Neutrophil (primary cell): Measurements from ENCODE around the gene VWCE.

Experiments
- H3K27ac ChIP-seq: fragments of 200-600 bp; sonication (generic); 2 replicates; pipeline ENCODE4 v1.5.1; 2016; ENCODE audit warnings: mild to moderate bottlenecking, moderate library complexity
- H3K27me3 ChIP-seq: fragments of 200-600 bp; sonication (generic); 2 replicates; pipeline ENCODE4 v1.6.0; 2016; ENCODE audit warnings: mild to moderate bottlenecking
- H3K36me3 ChIP-seq: fragments of 200-600 bp; sonication (generic); 2 replicates; pipeline ENCODE4 v1.5.1; 2017
- H3K4me1 ChIP-seq, 2 experiments: fragments of 200-600 bp in 1 of 2; sonication (generic) in 1 of 2; 1 replicate in 1 of 2; 2 replicates in 1 of 2; pipeline versions ENCODE4 v1.5.1 to v1.6.1; 2013 to 2016; ENCODE audit warnings: low read depth in 1 of 2, low read length in 1 of 2, mild to moderate bottlenecking in 1 of 2, moderate library complexity in 1 of 2; ENCODE audit not compliant: control insufficient read depth in 1 of 2, insufficient read depth in 1 of 2
- H3K4me3 ChIP-seq, 2 experiments: fragments of 200-600 bp in 1 of 2; sonication (generic) in 1 of 2; 1 replicate in 1 of 2; 2 replicates in 1 of 2; pipeline ENCODE4 v1.5.1; 2013 to 2016; ENCODE audit warnings: low read depth in 1 of 2, low read length in 1 of 2, mild to moderate bottlenecking in 1 of 2, moderate library complexity in 1 of 2
- H3K9me3 ChIP-seq: fragments of 200-600 bp; sonication (generic); 2 replicates; pipeline ENCODE4 v1.5.1; 2016
- TF ChIP-seq, protein P1 (sequence below): fragments of 200-600 bp; sonication (generic); IDR thresholded peaks from 2 replicates; pipeline ENCODE4 v1.5.1; 2016; ENCODE audit warnings: antibody characterized with exemption

VWCE gene

DNA sequence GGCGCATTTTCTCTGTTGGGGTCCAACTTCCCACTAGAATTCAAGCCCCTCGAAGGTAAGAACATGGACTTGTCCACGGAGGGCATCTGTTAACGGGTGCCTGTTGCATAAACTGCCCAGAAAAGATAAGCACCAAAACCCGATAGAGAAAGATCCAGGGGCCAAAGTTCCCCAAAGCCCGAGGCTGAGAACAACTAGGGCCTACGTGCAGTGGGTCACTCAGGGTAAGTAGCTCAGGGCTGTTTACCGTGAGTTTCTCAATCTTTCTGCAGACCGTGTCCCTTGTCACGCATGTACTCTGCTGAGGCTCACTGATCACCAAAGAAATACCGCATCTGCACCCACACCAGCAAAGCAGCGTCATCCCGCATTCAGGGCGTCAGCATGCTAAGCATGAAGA, 29.8 kb downstream of the VWCE start:
- H3K4me3 ChIP-seq: no peak overlapping the region
- no peaks in the 10 kb centered on the region for H3K36me3 ChIP-seq
- H3K27ac ChIP-seq: no peak overlapping the region
- no peaks in the 10 kb centered on the region for H3K27me3 ChIP-seq
- TF ChIP-seq, protein P1, sequence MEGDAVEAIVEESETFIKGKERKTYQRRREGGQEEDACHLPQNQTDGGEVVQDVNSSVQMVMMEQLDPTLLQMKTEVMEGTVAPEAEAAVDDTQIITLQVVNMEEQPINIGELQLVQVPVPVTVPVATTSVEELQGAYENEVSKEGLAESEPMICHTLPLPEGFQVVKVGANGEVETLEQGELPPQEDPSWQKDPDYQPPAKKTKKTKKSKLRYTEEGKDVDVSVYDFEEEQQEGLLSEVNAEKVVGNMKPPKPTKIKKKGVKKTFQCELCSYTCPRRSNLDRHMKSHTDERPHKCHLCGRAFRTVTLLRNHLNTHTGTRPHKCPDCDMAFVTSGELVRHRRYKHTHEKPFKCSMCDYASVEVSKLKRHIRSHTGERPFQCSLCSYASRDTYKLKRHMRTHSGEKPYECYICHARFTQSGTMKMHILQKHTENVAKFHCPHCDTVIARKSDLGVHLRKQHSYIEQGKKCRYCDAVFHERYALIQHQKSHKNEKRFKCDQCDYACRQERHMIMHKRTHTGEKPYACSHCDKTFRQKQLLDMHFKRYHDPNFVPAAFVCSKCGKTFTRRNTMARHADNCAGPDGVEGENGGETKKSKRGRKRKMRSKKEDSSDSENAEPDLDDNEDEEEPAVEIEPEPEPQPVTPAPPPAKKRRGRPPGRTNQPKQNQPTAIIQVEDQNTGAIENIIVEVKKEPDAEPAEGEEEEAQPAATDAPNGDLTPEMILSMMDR: no peak
- H3K4me1 ChIP-seq: no peaks in the 10 kb centered on the region
- H3K9me3 ChIP-seq: no peaks in the 10 kb centered on the region

DNA sequence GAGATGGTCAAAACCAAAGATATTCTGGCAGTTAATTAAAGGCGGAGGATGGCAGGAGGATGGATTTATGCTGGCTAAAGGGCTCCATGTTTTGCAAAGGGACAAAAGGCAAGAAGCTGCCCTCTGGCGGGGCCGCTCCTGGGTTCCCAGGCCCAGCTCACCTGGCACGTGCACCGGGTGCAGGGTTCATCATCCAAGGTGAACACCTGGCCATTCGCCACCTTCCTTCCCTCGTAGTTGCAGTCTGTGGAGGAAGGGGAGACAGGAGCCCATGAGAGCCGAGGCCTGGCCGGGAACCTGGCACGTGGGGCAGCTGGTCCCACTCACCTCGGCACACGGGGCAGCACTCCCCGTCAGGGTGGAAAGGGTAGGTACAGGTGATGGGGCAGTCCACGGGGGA, 30.3 kb downstream of the VWCE start:
- Histone ChIP-seq H3K4me1 (no peaks in the 10 kb centered on the region), H3K9me3 (no peaks in the 10 kb centered on the region), H3K36me3 (no peaks in the 10 kb centered on the region), H3K27ac (no peak overlapping the region), H3K27me3 (no peaks in the 10 kb centered on the region), H3K4me3 (no peak overlapping the region)
- TF ChIP-seq, protein P1: no peak

DNA sequence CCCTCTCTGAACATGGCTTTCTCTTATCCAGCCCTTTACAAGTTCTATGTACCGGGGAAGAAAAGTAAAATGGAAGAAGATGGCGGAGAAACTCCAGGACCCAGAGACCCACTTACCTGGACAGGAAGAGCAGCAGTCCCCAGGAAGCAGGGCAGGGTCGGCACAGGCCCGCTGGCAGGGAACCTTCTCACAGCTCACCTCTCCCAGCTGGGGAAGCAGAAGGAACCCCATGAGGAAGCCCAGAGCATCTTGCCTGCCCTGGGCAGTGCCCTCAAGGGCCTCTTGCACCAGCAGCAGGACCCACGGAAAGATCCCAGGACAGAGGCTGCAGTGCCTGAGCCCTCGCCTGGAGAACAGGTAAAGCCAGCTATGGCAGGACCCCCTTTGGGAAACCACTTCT, 30.7 kb downstream of the VWCE start:
- H3K9me3 ChIP-seq: no peaks in the 10 kb centered on the region
- no peak overlapping the region for H3K4me3 ChIP-seq
- TF ChIP-seq, protein P1: no peak
- H3K4me1 ChIP-seq: no peaks in the 10 kb centered on the region
- no peak overlapping the region for H3K27ac ChIP-seq
- no peaks in the 10 kb centered on the region for H3K27me3 ChIP-seq
- no peaks in the 10 kb centered on the region for H3K36me3 ChIP-seq

DNA sequence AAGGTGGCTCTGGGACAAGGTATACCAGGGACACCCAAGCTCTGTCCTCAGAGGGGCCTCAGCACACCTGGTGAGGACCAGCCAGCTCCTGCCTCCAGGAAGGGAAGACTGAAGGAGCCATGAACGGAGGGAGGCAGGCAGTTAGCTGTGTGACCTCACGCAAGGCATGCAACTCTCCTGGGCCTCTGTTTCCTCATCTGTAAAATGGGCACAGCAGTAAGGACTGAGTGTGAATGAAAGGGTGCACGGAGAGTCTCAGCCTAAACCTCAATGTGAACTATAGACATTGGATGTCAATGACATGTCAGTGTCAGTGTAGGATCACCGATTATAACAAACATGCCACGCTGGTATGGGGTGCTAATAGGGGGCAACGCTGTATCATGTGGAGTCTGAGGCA, 35.8 kb downstream of the VWCE start:
- no peak overlapping the region for H3K27ac ChIP-seq
- H3K36me3 ChIP-seq: no peaks in the 10 kb centered on the region
- TF ChIP-seq, protein P1: no peak
- no peaks in the 10 kb centered on the region for H3K9me3 ChIP-seq
- no peaks in the 10 kb centered on the region for H3K4me1 ChIP-seq
- H3K4me3 ChIP-seq: no peak overlapping the region
- H3K27me3 ChIP-seq: no peaks in the 10 kb centered on the region

DNA sequence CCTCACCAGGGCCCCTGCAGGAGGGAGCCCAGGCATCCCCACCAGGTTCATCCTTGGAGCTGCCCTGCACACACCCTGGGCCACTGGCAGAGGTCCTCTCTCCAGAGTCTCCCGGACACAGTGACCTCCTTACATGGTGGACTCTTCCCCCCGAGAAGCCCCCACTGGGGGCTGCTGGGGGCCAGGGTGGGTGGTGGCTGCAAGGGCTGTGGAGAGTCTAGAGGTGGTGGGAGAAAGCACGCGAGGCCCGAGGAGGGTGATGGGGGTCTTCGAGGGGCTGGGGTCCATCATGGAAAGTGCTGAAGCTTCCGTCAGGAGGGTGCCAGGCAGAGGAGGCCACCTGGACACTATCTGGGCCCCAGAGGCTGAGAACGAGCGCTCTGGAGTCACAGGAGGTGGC, 36.6 kb downstream of the VWCE start:
- Histone ChIP-seq H3K27me3 (no peaks in the 10 kb centered on the region), H3K9me3 (no peaks in the 10 kb centered on the region), H3K4me3 (no peak overlapping the region), H3K36me3 (no peaks in the 10 kb centered on the region), H3K27ac (no peak overlapping the region), H3K4me1 (no peaks in the 10 kb centered on the region)
- TF ChIP-seq, protein P1: no peak
